GM18526 (cell line): ENCODE results near the gene GRIK1.

Experiments
- POLR2A ChIP-seq: IDR thresholded peaks from 3 replicates; pipeline ENCODE4 v1.6.1; 2011; ENCODE audit not compliant: insufficient read length; ENCODE audit errors: extremely low read depth

GRIK1 gene

DNA sequence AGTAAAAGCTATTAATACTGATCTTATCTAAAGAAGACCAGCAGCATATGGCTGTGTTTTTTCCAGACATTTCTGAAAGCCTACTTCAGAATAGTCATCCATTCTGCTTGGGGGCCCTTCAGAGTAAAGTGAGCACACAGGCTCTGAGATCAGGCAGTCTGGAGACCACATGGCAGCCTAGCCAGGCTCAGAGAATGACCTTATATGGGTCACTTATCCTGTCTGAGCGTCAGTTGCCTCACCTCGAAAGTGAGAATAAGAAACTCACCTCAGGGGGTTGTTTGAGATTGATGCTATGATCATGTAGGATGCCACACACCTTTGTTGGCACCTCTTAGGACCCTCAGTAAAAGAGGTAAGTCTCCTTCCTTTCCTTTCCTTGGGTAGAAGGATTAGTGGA lies 270.4 kb downstream of the GRIK1 start:
- TF ChIP-seq POLR2A, result no peak

DNA sequence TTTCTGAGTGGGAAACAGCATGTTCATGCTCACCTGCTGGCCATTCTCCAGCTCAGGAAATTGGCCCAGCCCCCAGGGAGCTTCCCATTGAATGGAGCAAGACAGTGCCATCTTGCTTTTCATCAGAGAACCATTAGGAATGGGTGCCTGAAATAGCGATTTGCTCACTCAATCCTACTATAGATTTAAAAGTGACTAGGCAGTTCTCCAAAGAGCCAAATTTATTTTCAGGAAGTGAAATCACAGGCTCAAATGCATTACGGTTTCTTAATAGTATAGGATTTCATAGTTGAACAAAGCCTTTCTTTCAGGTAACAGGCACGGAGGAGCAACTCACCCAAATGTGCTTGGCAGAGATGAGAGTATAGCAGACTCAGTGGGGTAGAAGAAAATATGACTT lies 272.1 kb downstream of the GRIK1 start:
- TF ChIP-seq POLR2A, result no peak

DNA sequence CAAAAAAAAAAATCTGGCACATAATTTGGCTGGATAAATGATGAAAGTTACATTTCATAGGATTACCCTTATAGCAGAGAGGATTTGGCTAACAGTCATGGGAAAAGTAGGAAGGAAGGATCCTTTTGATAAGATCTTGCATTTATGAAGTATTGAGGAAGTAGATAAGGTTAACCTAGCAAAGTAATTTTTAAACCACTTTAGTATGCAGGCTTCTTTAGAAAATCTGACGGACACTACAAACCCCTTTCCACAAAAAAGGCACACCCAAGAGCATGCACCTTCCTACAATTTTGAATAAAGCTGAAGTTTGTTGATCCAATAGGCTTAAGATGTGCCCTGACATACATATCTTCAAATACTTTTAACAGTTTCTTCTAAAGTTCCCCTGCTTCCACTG lies 275.2 kb downstream of the GRIK1 start:
- no peak for TF ChIP-seq POLR2A

- TF ChIP-seq POLR2A, result no peak
These were observed 277.9 kb downstream of the GRIK1 start for GRCh38 chr21:29661672-29662442.

- TF ChIP-seq POLR2A, result no peak
These were observed 279.6 kb downstream of the GRIK1 start for GRCh38 chr21:29660047-29660720.

DNA sequence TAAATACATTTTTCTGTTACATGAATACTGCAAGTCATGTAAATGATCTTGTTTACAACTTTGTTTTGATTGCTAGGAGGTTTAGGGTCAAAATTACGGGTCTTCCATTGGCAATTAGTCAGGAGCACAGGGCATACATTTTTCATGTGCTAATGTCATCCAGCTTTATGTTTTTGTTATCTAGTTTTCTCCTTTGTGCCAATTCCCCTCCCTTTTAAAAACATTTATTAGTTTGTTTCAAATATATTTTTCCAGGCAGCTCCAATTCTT lies 280.9 kb downstream of the GRIK1 start:
- TF ChIP-seq POLR2A, result no peak

DNA sequence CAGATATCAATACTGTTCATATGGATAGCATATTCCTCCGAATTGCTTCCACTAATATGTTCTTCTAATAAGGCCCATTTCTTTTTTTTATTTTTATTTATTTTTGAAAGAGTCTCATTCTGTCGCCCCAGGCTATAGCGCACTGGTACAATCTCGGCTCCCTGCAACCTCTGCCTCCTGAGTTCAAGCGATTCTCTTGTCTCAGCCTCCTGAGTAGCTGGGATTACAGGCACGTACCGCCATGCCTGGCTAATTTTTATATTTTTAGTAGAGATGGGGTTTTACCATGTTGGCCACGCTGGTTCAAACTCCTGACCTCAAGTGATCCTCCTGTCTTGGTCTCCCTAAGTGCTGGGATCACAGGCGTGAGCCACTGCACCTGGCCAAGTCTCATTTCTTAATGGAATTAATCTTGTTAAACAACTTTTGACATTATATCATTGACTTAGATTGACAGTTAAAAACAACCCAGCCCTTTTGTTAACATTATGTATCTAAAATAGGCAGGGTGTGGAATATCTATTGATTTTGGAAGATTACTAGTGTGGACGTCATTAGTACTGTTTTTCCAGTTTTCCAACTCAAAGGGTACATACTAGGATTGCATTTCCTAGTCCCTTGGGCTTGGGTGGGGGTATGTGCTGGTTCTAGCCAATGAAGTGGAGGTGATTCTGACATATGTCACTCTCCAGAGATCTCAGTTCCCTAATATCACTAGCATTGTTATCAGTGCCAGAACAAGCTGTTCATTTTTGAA lies 281.4 kb downstream of the GRIK1 start:
- TF ChIP-seq POLR2A, result no peak

DNA sequence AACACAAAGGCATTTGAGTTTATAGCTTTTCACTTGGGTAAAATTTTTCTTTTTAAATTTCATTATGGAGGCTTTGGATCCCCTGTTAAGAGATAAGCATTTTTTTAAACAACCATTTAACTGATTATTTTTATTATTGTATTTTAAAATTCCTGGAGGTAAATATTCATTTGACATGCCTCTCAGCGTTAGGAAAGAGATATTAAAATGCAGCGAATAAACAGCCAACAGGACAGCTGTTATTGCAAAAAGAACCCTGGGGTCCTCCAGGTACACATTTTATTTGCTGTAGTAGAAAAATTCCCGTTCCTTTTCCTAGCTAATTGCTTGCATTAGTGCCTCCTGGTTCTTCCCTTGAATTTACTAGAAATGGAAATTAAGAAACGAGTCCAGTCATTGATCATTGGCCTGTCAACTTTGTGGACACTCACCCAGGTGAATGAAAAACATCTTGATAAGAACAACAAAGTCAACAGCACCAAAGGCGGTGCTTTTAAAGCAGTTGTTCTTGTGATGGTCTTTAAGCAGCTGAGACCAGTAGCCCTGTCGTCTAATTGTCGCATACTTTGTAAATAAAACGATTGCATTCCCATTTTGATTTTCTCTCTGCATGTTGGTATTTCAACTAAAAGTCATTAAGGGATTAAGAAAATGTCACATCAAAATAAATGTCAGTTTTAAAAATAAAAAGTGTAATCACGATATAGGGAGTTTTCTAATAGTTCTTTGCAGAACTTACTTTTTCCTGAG lies 282.4 kb downstream of the GRIK1 start:
- no peak for TF ChIP-seq POLR2A

DNA sequence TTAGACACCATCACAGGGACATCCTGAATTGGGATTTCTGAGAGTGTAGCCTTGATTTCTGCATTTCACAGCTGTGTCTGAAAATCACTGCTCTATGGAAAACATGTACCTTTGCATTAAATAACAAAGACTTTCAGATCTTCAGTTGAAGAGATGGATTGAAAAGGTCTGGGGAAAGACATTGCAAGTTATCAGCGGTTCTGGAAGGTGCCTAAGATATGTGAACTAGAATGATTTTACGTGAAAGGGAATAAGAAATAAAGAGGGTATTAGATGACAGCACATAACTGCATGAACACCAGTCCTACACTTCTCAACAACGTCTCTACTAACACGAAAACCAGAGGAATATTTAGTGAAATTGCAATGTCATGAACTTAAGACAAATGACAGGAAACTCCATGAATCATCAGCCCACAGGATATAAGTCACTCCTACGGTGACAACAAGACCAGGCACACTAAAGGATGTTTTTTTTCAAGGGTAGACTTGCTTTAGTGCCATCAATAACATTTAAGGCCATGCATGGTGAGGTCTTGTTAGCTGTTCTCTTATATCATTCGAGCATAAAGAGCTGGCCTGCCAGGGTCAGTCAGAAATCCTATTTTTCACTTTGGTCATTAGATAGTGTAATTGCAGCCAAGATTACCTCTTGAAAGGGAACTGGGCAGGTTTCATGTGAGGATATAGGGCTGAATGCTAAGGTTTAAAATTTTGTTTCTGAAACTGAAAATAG lies 283.1 kb downstream of the GRIK1 start:
- no peak for TF ChIP-seq POLR2A

DNA sequence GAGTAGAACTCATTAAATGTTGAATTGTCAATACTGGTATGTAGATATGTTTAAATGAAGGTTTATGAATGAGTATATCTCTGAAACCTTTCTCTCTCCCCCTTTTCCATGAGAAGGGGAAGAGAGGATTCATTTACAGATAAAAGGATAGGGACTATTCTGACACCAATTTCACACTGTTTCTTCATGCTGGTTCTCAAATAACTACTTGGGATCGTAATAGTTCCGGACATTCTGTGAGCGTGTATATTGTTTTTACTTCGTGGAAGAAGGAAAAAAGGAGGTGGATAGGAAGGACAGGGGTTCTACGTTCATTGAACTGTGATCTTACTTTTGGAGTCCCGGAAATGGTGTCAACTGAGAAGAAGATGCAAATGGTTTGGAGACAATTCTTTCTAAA lies 284.2 kb downstream of the GRIK1 start:
- no peak for TF ChIP-seq POLR2A

DNA sequence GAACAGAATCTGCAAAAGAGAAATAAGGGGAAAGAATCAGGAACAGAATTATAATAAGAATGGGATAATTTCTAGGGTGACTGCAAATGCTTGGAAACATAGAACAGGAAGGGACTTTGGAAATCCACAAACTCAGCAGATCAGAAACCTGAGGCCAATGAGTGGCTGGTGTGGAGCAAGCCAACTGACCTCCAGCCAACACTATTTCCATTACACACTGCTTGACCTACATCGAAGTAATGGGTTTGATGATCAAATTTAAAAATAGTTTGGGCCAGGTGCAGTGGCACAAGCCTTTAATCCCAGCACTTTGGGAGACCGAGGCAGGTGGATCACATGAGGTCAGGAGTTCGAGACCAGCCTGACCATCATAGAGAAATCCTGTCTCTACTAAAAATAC lies 284.9 kb downstream of the GRIK1 start:
- no peak for TF ChIP-seq POLR2A

DNA sequence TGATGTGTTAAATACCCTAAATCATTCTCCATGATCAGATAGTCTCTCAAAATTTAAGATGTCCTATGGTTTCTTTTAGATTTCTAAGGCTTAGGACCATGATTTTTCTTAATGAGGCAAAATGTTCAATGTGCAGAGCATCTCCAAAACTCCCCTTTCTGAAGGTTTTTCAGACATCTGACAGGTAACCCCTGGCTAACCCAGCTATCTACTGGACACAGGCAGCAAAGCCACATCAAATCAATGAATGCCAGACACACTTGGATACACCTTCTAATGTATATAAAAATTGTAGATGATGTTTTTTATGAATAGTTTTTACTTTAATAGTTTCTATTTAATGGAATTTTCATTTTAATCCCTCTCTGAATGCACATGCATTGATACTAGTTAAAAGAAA lies 285.6 kb downstream of the GRIK1 start:
- no peak for TF ChIP-seq POLR2A

GRCh38 chr21:29650523-29651022 lies 289.2 kb downstream of the GRIK1 start:
- no peak for TF ChIP-seq POLR2A

DNA sequence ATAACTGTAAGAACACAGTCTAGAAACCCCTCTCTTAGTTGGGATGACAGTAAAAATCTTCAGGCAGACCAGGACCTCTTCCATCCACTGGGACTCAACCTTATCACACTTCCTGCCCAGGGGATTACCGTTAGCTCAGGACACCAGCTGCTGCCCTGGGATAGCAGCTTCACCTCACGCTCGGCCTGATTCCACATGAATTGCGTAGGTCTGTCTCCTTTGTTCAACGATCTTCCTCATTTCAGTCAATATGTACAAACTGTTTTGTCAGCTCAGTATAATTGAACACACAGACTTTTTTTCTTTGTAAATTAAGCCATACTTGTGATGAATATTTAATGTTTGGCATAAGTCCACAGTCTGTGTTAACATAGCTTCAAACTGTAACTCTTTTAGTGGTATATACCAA lies 290.4 kb downstream of the GRIK1 start:
- no peak for TF ChIP-seq POLR2A
